Measurements from ENCODE around the gene RNU7-1.

- TF ChIP-seq RFX5 (IDR thresholded peaks at IDR 0.05; ENCODE audit: low read depth, low read length) = no peak
- TF ChIP-seq EZH2 (IDR thresholded peaks at IDR 0.05; ENCODE audit: borderline replicate concordance, control insufficient read depth, low read depth, low read length) = no peak
Observed at GRCh38 chr12:6977653-6978052, 34.0 kb downstream of the RNU7-1 start.

Data from GM12878 (cell line).